Activated naive CD8-positive, alpha-beta T cell (primary cell): ENCODE measurements around the gene SLC25A47.
"Not testable (repeated sequence)": the region's sequence is repeated elsewhere in the genome, so short reads cannot be mapped to it uniquely, and the experiment has no call there.

Experiments used
- H3K27ac Mint-ChIP-seq: one replicate; pipeline ENCODE4 v1.8.0; 2021; ENCODE audit warnings: mixed read lengths
- H3K27me3 Mint-ChIP-seq: one replicate; pipeline ENCODE4 v1.8.0; 2021; ENCODE audit warnings: mixed read lengths
- H3K36me3 Mint-ChIP-seq: one replicate; pipeline ENCODE4 v1.8.0; 2021; ENCODE audit warnings: mixed read lengths
- H3K4me1 Mint-ChIP-seq: one replicate; pipeline ENCODE4 v1.8.0; 2021; ENCODE audit warnings: low read depth, mixed read lengths
- H3K4me3 Mint-ChIP-seq: one replicate; pipeline ENCODE4 v1.8.0; 2021; ENCODE audit warnings: mild to moderate bottlenecking, mixed read lengths
- H3K9me3 Mint-ChIP-seq: one replicate; pipeline ENCODE4 v1.8.0; 2021; ENCODE audit warnings: low read depth, mixed read lengths

Gene SLC25A47

DNA sequence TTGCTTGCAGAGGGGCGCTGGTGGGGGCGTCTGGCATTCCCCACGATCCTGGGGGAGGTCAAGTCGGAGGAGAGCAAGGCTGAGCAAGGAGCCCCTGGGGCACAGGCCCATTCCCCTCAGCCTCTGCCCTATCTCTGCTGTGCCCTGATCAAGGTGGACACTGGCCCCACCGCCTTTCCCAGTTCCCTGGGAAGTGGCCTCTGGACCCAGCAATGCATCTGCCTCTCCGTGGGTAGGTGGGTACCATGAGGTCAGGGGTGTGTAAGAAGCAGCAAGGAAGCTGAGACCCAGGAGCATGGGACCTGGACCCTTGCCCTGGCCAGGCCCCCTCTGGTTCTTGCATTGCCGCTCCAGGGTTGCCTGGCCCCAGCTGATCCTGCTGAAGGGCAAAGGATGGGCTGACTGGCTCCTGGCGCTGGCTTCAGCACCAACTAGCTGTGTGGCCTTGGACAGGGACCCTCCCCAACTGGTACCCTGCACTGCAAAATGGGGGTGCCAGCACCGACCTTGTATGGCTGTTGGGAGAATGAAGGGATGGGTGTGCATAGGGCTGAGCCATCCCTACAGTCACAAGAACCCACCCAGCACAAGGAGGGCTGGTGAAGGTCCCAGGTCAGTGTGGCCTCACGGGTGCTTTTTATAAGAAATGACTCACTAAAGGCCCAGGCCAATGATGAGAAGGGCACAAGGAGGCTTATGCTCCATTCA, 36.5 kb upstream of the SLC25A47 start:
- Mint-ChIP-seq H3K4me1 (peaks cover 10% of the 10 kb centered on the region), H3K9me3 (no peaks in the 10 kb centered on the region), H3K27ac (no peak overlapping the region), H3K4me3 (peak overlapping the region; percentile 17), H3K36me3 (no peaks in the 10 kb centered on the region), H3K27me3 (no peaks in the 10 kb centered on the region)

DNA sequence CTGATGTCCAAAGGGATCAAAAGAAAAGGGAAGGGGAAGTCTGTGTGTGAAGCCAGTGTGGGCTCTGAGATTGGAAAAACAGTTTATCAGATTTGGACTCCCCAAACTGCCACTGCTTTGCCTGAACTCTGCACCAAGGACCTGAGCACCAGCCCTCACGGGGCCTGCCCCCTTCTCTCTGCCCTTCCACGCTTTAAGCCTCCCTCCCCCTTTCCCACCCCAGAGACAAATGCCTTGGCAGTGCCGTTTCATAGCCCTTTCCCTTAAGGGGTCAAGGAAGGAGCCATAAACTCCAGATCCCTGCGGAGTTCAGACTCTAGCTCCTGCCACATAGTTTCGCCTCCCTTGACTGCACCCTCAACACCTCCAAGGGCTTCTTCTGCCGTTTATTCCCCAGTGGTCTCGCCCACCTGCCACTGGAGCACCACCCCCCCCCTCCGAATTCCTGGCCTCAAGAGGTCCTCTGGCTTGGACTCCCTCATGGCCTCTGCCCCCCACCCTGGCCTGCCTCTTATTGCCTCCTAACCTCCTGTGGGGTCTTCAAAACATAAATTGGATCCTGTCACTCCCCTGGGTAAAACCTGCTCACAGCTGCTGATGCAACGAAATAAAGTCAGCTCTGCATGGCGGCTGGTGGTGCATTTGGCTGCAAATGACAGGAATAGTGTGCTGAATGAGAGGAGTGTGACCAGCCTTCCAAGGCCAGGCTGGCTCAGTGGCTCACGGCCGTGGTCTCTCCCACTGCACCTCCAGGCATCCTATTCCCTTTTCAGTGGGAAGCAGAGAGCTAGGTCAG, 35.7 kb upstream of the SLC25A47 start:
- Mint-ChIP-seq H3K27ac (no peak overlapping the region), H3K27me3 (no peaks in the 10 kb centered on the region), H3K4me1 (peaks cover 10% of the 10 kb centered on the region), H3K9me3 (no peaks in the 10 kb centered on the region), H3K36me3 (no peaks in the 10 kb centered on the region), H3K4me3 (no peak overlapping the region)

- not testable (repeated sequence) for H3K27me3 Mint-ChIP-seq, H3K4me3 Mint-ChIP-seq, H3K27ac Mint-ChIP-seq, H3K36me3 Mint-ChIP-seq, H3K9me3 Mint-ChIP-seq
- peaks cover 10% of the 10 kb centered on the region for H3K4me1 Mint-ChIP-seq
Measured at GRCh38 chr14:100287998-100288295, 35.2 kb upstream of the SLC25A47 start.

DNA sequence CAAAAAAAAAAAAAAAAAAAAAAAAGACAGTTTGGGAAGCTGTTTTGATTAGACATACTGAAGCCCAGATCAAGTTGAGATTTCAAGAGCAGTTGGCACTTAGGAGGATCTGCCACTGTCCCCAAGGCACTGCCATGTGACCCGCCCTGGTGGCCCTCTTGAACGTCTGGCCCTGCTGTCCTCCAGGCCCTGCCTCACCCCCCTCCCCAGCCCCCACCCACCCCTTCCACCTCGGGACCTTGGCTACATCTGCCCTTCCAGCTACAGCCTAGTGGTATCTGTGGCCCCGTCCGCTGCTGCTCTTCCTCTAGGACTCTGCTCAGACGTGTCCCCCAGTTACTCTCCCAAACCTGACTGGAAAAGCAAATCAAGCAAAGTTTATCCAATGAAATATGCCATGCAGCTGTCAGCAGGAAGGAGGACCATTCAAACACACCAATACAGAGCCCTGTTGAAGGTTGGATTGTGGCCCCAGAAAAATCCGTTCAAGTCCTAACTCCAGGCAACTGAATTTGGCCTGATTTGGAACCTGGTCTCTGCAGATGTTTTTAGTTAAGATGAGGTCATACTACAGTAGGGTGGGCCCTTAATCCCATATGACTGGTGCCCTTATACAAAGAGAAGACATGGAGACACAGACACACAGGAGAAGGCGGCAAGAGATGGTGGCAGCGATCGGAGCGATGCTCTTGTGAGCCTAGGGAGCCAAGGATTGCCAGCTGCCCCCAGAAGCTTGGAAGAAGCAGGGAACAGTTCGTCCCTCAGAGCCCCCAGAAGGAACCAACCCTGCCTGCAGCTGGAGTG, 34.6 kb upstream of the SLC25A47 start:
- H3K36me3 Mint-ChIP-seq, result no peaks in the 10 kb centered on the region
- no peaks in the 10 kb centered on the region for H3K27me3 Mint-ChIP-seq
- H3K27ac Mint-ChIP-seq, result no peak overlapping the region
- H3K9me3 Mint-ChIP-seq, result no peaks in the 10 kb centered on the region
- no peak overlapping the region for H3K4me3 Mint-ChIP-seq
- peaks cover 9% of the 10 kb centered on the region for H3K4me1 Mint-ChIP-seq

- H3K27ac Mint-ChIP-seq, result no peak overlapping the region
- H3K9me3 Mint-ChIP-seq, result no peaks in the 10 kb centered on the region
- H3K4me1 Mint-ChIP-seq, result peaks cover 3% of the 10 kb centered on the region
- no peaks in the 10 kb centered on the region for H3K36me3 Mint-ChIP-seq
- no peaks in the 10 kb centered on the region for H3K27me3 Mint-ChIP-seq
- H3K4me3 Mint-ChIP-seq, result no peak overlapping the region
Measured at GRCh38 chr14:100289916-100290606, 33.1 kb upstream of the SLC25A47 start.

DNA sequence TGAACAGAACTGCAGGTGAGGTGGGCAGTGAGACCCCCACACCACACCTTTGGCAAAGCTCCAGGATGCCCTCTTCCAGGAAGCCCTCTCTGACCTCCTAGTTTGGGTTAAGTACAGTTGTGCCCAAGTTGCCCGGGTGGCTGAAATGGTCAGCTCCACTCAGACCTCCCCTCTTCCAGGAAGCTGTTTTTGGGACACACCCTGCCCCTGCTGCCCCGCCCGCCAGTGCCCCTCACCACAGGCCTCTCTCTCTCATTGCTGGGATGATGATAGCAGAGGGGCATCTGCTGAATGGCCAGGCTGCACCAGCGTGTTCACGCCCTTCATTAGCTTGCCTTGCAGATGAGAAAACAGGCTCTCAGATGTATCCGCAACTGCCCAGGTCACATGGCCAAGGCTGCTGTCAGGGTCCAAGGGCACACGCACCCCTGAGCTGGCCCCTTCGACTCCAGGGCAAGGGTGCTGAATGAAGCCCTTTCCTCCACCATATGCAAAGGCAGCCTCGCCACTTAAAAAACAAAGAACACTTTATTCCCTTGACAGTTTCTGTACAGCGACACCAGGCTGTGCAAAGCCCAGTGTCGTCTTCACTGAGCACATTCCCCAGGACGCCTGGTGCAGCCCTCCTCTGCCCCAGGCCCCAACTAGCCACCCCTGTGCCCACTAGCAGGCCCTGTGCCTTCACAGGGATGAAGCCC, 32.4 kb upstream of the SLC25A47 start:
- H3K4me3 Mint-ChIP-seq, result no peak overlapping the region
- no peaks in the 10 kb centered on the region for H3K9me3 Mint-ChIP-seq
- H3K27me3 Mint-ChIP-seq, result no peaks in the 10 kb centered on the region
- H3K4me1 Mint-ChIP-seq, result peaks cover 3% of the 10 kb centered on the region
- H3K27ac Mint-ChIP-seq, result no peak overlapping the region
- no peaks in the 10 kb centered on the region for H3K36me3 Mint-ChIP-seq

- no peaks in the 10 kb centered on the region for H3K36me3 Mint-ChIP-seq
- H3K27me3 Mint-ChIP-seq, result no peaks in the 10 kb centered on the region
- no peak overlapping the region for H3K4me3 Mint-ChIP-seq
- H3K27ac Mint-ChIP-seq, result no peak overlapping the region
- peaks cover 2% of the 10 kb centered on the region for H3K4me1 Mint-ChIP-seq
- no peaks in the 10 kb centered on the region for H3K9me3 Mint-ChIP-seq
Measured at GRCh38 chr14:100291305-100292075, 31.6 kb upstream of the SLC25A47 start.

GRCh38 chr14:100292301-100292775, 30.8 kb upstream of the SLC25A47 start:
- Mint-ChIP-seq H3K4me1 (peaks cover 2% of the 10 kb centered on the region), H3K36me3 (no peaks in the 10 kb centered on the region), H3K27me3 (no peaks in the 10 kb centered on the region), H3K4me3 (no peak overlapping the region), H3K27ac (no peak overlapping the region), H3K9me3 (no peaks in the 10 kb centered on the region)

DNA sequence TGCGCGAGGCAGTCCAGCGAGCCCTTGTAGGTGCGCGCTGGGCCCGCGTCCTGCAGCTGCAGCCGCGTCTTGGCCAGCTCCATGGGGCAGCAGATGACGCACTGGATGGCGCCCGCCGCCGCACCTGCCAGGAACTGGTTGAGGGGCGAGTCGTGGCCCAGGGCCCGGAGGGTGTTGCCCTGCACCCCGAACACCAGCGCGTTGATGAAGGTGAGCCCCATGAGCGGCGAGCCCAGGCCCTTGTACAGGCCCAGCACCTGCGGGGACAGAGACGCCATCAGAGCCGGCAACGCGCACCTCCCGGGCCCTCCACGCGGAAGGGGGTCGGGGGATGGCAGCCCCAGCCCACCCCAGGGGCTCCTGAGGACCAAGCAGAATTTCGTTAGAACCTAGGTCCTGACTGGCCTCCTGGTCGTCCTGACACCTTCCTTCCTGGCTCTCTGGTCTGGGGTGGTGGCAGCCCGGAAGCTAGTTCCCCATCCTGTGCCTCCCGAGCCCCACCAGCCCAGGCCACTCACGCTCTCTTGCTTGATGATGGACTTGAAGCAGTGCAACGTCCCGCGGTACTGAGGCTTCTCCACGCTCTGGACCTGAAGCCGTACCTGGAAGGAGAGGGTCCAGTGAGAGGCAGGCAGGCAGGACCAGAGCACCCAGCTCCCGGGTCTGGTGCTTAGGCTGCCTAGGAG, 30.2 kb upstream of the SLC25A47 start:
- Mint-ChIP-seq H3K4me3 (no peak overlapping the region), H3K36me3 (no peaks in the 10 kb centered on the region), H3K9me3 (no peaks in the 10 kb centered on the region), H3K27ac (no peak overlapping the region), H3K4me1 (peaks cover 2% of the 10 kb centered on the region), H3K27me3 (no peaks in the 10 kb centered on the region)

GRCh38 chr14:100293497-100294212, 29.5 kb upstream of the SLC25A47 start:
- H3K27ac Mint-ChIP-seq, result no peak overlapping the region

DNA sequence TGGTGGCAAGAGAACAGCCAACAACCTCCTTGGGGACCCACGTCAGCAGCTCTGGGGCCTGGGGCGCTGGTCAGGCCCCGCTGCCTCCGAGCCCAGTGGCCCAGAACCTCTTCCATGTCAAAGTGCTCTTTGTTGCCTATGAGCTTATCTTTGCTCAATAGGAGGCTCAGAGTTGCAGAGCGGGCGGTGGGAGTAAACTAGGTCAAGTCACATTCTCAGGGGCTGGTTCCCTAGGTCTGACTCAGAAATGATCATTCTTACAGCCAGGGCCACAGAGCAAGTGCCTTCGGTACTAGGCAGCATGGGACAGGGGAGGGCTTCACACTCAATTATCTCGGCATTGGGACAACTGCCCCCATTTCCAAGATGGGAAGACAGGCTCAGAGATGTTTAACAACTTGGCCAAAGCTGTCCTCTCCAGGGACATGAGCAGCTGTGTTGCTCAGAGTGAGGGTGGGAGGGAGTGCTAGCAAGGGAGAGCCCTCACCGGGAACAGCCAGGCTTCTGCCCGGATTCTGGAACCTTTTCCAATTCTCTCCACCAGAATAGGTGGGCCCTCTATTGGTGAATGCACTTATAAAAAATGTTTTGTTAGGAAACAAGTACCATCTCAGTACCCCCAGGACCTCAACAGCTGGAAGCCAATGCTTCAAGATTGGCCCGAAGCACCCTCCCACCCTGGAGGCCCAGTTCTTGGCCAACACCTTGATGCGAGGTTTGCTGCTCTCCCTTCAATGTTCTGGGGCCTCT, 28.8 kb upstream of the SLC25A47 start:
- Mint-ChIP-seq H3K27me3 (no peaks in the 10 kb centered on the region), H3K36me3 (no peaks in the 10 kb centered on the region), H3K4me3 (no peak overlapping the region), H3K4me1 (peaks cover 2% of the 10 kb centered on the region), H3K9me3 (no peaks in the 10 kb centered on the region), H3K27ac (no peak overlapping the region)

More at GRCh38 chr14:100293497-100294212, 29.5 kb upstream of the SLC25A47 start:
- Mint-ChIP-seq H3K27me3 (no peaks in the 10 kb centered on the region), H3K9me3 (no peaks in the 10 kb centered on the region), H3K4me3 (no peak overlapping the region), H3K4me1 (peaks cover 2% of the 10 kb centered on the region), H3K36me3 (no peaks in the 10 kb centered on the region)

- Mint-ChIP-seq H3K36me3 (no peaks in the 10 kb centered on the region), H3K9me3 (no peaks in the 10 kb centered on the region), H3K27ac (no peak overlapping the region), H3K4me3 (no peak overlapping the region), H3K27me3 (no peaks in the 10 kb centered on the region), H3K4me1 (peaks cover 2% of the 10 kb centered on the region)
Measured at GRCh38 chr14:100294963-100295330, 28.2 kb upstream of the SLC25A47 start.
